ENCODE results near the gene RHOG.
"Not testable (repeated sequence)": the region's sequence is repeated elsewhere in the genome, so short reads cannot be mapped to it uniquely, and the experiment has no call there.

The RHOG gene

GRCh38 chr11:3815845-3816244 is 24.9 kb downstream of the RHOG start:
- ChIA-PET POLR2A (no interaction called here), CTCF (interaction anchor here (0.9 to 5.6 kb wide), 8 partner anchors 8 to 257 kb away, joined by 3 to 29 read pairs (median 4); partner anchors contain the start of gene PGAP2)
- no peak for TF ChIP-seq CTCF (IDR thresholded peaks at IDR 0.05; ENCODE audit: control extremely low read depth, extremely low read depth, low read depth, missing control alignments)
- no peak for DNase-seq (ENCODE audit: extremely low spot score)

GRCh38 chr11:3814832-3815231 is 25.9 kb downstream of the RHOG start:
- ChIA-PET POLR2A (interaction anchor here (0.6 kb wide), 1 partner anchor 58 kb away, joined by 3 read pairs; no protein-coding TSS in a partner anchor), CTCF (interaction anchor here (0.9 to 2.8 kb wide), 6 partner anchors 11 to 257 kb away, joined by 3 to 12 read pairs (median 4); no protein-coding TSS in a partner anchor)
- DNase-seq (ENCODE audit: extremely low spot score) = not testable (repeated sequence)

- TF ChIP-seq CTCF (IDR thresholded peaks at IDR 0.05; ENCODE audit: control extremely low read depth, extremely low read depth, low read depth, missing control alignments) = no peak
- no peak for DNase-seq (ENCODE audit: extremely low spot score)
- POLR2A ChIA-PET = interaction anchor here (0.5 kb wide), 1 partner anchor 20 kb away, joined by 5 read pairs; no protein-coding TSS in a partner anchor
- CTCF ChIA-PET = interaction anchor here (1.9 to 5.2 kb wide), 3 partner anchors 9 to 262 kb away, joined by 12 to 39 read pairs (median 16); partner anchors contain the start of gene NUP98
These were observed 29.8 kb downstream of the RHOG start for GRCh38 chr11:3810951-3811350.

- no peak for TF ChIP-seq CTCF (IDR thresholded peaks at IDR 0.05; ENCODE audit: control extremely low read depth, extremely low read depth, low read depth, missing control alignments)
- DNase-seq (ENCODE audit: extremely low spot score) = no peak
- POLR2A ChIA-PET = interaction anchor here (0.6 to 1.4 kb wide), 2 partner anchors 9 to 25 kb away, joined by 3 read pairs; no protein-coding TSS in a partner anchor
These were observed 30.3 kb downstream of the RHOG start for GRCh38 chr11:3810446-3810845.

GRCh38 chr11:3809624-3809928 is 31.2 kb downstream of the RHOG start:
- no peak for TF ChIP-seq CTCF (IDR thresholded peaks at IDR 0.05; ENCODE audit: control extremely low read depth, extremely low read depth, low read depth, missing control alignments)
- no peak for DNase-seq (ENCODE audit: extremely low spot score)
- POLR2A ChIA-PET = interaction anchor here (0.8 to 1.4 kb wide), 3 partner anchors 10 to 31 kb away, joined by 3 to 5 read pairs (median 3); partner anchors contain the start of genes NUP98 and RHOG
- CTCF ChIA-PET = interaction anchor here (0.7 to 5.2 kb wide), 26 partner anchors 11 to 273 kb away, joined by 3 to 47 read pairs (median 5); partner anchors contain the start of genes NUP98, RHOG and STIM1

More at GRCh38 chr11:3810446-3810845, 30.3 kb downstream of the RHOG start:
- CTCF ChIA-PET = interaction anchor here (1.9 to 5.2 kb wide), 5 partner anchors 9 to 262 kb away, joined by 7 to 47 read pairs (median 16); partner anchors contain the start of gene NUP98

- DNase-seq (ENCODE audit: extremely low spot score) = peak; percentile 78
- CTCF ChIA-PET = interaction anchor here (0.6 to 5.2 kb wide), 35 partner anchors 10 to 274 kb away, joined by 3 to 47 read pairs (median 4); partner anchors contain the start of genes NUP98, RHOG and STIM1
- peak; percentile 64 for TF ChIP-seq CTCF (IDR thresholded peaks at IDR 0.05; ENCODE audit: control extremely low read depth, extremely low read depth, low read depth, missing control alignments)
- POLR2A ChIA-PET = interaction anchor here (0.8 to 1.4 kb wide), 3 partner anchors 10 to 31 kb away, joined by 3 to 5 read pairs (median 3); partner anchors contain the start of genes NUP98 and RHOG
These were observed 31.7 kb downstream of the RHOG start for GRCh38 chr11:3808861-3809623.

Measured in GM10248 (cell line).